Subcutaneous adipose tissue (tissue), 4 donors: ENCODE measurements around the gene ETS1. TPM values are rescaled to one million over a fixed set of nuclear protein-coding genes. Genes with fewer than 3 reads are reported as not detected.

Experiments
- CTCF ChIP-seq: fragments of 450-650 bp; IDR thresholded peaks from one replicate; pipeline ENCODE4 v1.5.1; 2016; ENCODE audit warnings: low read depth, mild to moderate bottlenecking, control low read depth, antibody characterized with exemption, moderate library complexity
- total RNA-seq, 4 donors: library from RNA; depleted of rRNA; stranded (reverse); fragments of >200 nt; gene quantifications; one replicate each; pipeline ENCODE4 v1.1.0, GENCODE V29; 2016

ETS1 gene
- total RNA-seq, 4 donors from 2014 or later: 57.6 to 149 (median 96.7) TPM

GRCh38 chr11:128456566-128457268, 130.6 kb downstream of the ETS1 start:
- no peak for TF ChIP-seq CTCF

- no peak for TF ChIP-seq CTCF
Observed at GRCh38 chr11:128455766-128456165, 131.6 kb downstream of the ETS1 start.

GRCh38 chr11:128453444-128454336, 133.7 kb downstream of the ETS1 start:
- TF ChIP-seq CTCF: no peak

GRCh38 chr11:128451652-128452470, 135.5 kb downstream of the ETS1 start:
- TF ChIP-seq CTCF: no peak

GRCh38 chr11:128450882-128451651, 136.3 kb downstream of the ETS1 start:
- no peak for TF ChIP-seq CTCF

GRCh38 chr11:128448981-128449713, 138.2 kb downstream of the ETS1 start:
- TF ChIP-seq CTCF: no peak
